GM15510 (cell line): ENCODE results near the gene CSNK2A3.

Source experiments
- POLR2A ChIP-seq: IDR thresholded peaks from 3 replicates; pipeline ENCODE4 v1.6.1; 2011; ENCODE audit warnings: borderline replicate concordance; ENCODE audit not compliant: insufficient read length; ENCODE audit errors: extremely low read depth

CSNK2A3 gene

DNA sequence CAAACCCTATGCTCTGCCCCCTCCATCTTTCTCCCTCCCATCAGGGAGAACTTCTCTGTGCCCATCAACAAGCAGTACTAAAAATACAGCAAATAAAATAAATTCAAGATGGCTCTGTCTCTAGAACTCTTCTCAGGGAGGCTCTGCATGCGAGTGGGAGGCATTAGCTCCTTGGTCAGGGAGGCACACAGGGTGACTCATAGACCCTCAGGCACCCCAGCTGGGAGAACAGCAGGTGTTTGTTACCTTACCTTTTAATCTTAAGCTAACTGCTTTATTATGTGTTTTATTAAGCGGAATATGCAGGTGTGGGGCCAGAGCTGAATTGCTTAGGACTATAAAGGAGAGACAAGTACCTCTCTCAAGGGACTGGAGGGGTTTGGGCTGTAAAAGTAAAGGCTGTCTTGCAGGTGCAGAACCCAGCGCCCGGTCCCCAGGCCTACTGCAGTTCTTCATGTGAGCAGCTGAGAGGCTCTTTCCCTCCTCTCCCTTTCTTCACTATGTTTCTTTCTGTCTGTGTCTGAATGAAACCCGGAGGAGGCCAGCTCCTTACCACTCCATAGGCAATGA lies 20.8 kb downstream of the CSNK2A3 start:
- no peak for TF ChIP-seq POLR2A

DNA sequence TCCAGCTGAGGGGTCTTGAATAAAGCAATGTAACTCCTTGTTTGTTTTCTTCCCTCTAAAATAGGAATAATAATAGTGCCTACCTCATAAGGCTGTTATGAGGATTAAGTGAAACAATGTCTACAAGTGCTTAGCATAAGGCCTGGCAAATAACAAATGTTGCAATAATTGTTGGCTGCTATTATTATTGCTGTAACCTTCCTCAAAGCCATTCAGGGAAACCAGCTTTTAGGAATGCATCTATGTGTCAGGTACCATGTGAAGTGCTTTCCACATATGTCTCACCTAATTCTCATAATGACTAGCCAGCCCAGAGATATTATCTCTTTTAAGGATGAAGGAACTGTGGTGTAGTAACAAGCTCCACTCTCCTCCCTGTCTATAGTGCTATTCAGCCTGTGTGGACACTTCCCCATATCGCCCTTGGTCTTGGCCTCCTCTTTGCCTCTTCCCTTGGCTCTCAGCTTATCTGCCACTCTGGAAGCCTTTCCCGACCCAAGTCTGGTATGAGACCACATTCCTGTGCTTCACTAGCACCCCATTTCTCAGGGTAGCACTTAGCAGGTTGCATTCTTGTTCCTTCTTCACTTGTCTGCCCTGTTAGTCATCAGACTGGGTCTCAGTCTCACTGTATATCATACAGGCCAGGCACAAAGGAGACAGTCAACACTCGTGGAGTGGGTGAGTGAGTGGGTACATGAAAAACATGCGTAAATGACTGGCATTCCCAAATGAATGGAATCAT lies 23.8 kb downstream of the CSNK2A3 start:
- TF ChIP-seq POLR2A: no peak

DNA sequence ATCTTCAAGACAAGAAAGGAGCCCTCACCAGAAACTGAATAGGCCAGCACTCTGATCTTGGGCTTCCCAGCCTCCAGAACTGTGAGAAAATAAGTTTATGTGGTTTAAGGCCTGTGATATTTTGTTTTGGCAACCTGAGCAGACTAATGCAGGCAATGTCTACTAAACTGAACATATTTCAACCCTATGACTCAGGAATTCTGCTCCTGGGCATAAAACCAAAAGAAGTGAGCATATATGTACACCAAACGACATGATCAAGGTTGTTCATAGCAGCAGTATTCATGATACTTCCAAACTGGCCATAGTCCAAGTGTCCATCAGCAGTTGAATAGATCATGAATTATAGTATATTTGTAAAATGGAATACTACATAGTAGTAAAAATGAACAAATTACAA lies 29.0 kb downstream of the CSNK2A3 start:
- no peak for TF ChIP-seq POLR2A

DNA sequence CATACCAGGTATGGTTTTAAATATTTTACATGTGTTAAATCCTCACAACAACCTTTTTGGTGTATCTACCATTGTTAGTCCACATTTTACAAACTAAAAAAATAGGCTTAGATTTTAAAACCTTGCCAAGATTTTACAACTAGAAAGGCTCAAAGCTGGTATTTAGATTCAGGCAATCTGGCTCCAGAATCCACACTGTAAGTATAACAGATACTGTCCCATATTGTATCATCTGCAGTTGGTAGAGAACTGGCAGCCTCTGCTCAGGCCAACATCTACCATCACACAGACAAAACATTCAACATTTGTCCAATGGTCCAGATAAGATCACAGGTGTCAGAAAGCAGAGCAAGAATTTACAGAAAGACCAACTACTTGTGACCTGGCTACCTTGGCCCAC lies 30.9 kb downstream of the CSNK2A3 start:
- TF ChIP-seq POLR2A: no peak

DNA sequence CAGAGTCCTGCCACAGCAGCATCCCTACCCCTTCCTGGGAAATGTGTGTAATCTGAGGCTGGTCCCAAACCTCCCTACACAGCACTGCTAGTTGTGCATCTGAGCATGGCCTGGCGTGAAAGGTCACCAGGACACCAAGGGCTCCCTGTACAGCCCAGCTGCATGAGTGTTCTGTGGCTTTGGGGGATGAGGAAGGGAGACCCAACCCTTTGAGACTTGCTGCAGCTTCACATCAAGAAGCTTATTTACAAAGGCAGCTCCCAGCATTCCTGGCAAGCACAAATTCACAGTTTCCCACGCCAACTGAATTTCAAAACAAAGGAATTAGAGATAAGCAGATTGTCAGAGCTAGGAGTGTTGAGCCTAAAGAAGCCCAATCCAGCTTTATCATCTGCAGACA lies 32.2 kb downstream of the CSNK2A3 start:
- no peak for TF ChIP-seq POLR2A

DNA sequence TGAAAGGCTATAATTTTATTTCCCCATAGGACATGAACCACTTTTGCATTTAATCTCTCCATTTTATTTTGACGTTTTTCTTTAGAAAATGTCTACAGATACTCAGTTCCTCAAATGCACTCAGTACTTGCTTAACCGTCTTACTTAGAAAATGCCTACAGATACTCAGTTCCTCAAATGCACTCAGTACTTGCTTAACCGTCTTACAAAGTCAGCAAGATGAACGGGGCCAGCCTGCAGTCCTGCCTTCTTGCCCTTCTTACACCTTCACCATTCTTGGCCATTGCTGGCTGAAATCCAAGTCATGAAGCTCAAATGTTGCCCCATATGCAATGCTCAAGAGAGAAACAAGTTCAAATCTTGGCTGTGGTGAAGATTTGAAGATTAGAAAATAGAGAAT lies 34.1 kb downstream of the CSNK2A3 start:
- TF ChIP-seq POLR2A: no peak

DNA sequence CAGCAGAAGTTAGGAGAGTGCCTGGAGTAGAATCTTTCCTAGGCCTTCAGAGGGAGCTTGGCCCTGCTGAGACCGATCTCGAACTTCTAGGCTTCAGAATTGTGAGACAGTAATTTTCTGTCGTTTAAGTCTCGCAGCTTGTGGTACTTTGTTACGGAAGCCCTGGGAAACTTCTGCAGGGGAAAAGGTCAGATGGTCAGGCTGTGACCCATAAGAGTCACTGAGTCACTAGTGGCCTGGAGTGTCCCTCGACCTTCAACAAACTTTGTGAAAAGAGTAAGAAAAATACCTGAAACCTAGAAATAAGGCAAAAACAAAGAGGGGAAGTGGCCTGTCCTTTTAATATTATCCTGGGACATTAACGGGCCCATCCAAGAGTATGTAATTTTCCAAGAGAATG lies 34.6 kb downstream of the CSNK2A3 start:
- TF ChIP-seq POLR2A: no peak

DNA sequence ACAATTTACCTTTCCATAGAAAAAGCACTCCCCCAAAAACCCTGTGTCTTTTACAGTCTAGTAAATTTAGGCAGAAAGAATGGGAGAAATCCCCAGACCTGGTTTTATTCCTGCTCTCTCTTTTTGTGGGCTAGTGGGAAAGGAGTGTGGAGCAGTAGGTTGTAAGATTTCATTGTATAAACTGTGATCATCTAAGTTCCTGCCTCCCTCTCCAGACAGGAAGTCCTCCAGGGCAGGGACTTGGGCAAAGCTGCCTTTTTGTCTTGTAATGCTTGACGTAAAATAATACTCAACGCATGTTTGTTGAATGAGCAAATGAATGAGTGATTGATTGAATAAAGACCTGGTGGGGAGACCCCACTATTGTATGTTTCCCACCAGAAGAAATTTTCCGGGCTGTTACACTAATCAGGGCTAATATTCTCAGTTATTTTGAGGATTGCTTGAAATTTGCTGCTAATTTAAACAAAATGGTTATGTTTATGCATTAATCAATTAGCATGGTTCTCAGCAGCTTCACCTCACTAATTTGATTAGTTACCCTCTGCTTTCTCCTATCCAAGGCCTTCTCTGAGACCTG lies 36.3 kb downstream of the CSNK2A3 start:
- TF ChIP-seq POLR2A: no peak

DNA sequence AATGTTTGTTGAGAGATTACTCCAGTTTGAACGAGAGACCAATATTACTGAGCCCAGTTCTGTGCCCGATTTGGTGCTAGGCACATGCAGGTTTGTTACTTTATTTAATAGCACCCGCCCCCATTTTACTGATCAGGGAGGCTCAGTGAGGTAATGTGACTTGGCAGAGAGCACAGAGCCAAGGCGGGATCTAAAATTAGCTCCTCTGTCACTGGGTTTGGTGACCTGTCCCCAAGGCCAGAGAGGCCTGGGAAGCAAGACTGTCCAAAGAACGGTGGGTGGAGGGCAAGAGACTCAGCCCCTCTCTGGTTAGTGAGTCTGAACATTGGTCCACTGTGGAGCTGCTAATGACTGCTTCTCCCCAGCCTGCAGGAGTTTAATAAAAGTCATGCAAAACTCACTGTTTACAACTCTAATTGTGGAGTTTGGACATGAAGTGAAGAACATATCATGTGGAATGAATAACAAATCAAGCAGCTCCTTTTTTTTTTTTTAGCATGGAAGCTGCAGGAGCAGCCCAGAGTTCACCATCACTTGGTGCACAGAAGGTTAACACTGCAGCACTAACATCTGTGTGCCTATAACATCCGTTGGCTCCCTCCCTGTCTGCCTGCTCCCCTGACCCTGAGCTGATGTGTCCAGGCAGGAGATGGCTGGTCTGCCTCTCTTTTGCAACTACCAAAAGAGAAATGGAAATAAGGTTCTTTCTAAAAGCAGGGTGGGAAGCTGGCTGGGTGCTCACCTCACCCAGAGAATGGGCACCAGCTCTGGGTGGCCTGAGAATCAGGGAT lies 39.0 kb downstream of the CSNK2A3 start:
- no peak for TF ChIP-seq POLR2A

DNA sequence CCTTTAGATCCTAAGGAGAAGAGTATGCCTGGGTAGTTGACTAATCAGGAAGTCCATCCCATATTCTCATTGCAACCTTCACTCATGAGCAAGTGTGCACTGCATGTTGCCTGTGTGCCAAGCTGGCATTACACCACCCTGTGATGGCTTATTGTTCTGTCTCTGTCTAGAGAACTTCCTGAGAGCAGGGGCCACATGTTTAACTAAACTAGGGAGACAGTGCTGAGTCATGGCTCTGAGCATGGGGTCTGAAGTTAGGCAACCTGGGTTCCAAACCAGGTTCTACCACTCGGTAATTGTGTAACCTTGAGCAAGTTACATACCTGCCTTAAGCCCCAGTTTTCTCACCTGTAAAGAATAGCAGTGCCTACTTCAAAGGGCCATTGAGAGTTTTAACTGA lies 39.6 kb downstream of the CSNK2A3 start:
- no peak for TF ChIP-seq POLR2A

DNA sequence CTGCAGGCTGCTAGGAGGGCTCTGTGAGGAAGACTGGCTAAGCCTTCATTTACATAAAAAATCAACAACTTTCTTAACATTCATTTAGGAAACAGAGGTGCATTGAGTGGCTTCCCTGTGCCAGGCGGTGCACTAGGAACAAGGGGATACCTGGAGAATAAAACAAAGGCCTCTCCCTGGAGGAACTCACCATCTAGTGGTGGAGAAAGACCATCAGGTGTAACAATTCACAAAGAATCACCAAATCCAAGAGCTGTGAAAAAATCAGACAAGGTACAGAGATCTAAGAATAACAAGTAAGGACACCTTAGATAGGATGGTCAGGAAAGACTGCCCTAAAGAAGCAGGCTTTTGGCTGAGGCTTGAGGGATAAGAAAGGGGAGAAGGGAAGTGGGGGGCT lies 40.3 kb downstream of the CSNK2A3 start:
- no peak for TF ChIP-seq POLR2A

DNA sequence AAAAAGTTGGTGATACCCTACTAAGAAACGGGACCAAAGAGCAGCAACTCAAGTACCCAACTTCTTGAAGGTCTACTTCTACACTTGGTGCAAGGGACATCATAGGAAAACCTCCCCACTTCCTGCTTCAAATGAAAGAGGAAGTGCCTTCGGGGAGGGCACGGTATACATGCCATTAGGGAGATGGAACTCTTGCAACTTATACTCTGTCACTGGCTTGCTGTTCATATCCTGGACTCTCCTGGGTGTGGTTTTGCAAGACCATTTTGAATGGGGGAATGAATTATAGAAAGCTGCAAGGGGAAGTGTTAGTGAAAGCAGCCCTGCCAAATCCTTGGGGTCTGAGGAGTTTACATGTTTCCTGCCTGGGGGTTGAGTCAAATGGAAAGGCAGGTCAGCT lies 41.9 kb downstream of the CSNK2A3 start:
- TF ChIP-seq POLR2A: no peak

DNA sequence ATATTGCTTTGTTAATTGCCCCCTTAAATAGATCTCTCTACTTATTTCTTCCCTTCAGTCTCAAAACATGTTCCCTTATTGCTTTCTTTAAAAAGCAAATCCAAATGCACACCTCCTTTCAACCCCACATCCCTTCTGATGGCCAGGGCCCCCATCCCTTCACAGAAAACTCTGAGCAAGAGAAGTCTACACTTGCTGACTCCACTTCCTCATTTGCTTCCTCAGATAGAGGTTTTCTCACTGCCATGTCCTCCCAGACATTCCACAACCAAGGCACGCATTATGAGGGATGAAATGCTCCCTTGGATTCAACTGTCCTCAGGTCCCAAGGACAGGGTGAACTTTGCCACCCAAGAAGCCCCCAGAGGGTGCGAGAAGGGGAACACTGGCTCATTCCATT lies 43.1 kb downstream of the CSNK2A3 start:
- TF ChIP-seq POLR2A: no peak

DNA sequence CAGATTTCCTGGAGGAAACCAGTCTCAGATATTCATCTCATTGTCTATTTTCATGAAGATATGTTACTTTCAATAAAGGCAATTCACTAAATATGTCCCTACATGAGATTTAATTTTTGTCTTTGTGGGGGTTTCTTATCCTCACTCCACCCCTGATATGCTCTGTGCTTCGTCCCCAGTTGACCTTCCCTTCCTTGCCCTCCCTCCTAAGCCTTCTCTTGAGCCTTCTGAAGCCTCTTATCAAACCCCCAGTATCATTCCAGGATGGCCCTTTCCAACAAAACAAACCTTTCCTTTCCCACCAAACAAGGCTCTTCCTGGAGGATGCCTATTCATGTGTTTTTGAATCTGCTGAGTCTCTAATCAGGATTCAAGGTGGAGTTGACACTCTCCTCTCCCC lies 44.8 kb downstream of the CSNK2A3 start:
- TF ChIP-seq POLR2A: no peak

DNA sequence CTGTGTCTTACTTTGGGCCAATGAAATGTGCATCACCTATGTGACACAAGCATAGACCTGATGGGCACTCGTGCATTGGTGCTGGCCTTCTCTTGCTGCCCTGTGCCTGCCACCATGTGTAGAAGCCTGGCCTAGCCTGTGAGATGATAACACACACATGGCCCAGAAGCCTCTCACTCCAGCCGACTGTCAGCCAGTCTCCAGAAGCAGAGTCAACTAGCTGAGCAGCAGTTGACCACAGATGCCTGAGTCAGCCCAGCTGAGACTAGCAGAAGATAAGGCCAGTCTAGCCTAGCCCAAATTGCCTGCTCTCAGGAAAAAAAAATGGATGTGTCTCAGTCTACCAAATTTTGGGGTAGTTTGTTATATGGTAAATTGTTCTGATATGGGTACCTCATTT lies 46.2 kb downstream of the CSNK2A3 start:
- TF ChIP-seq POLR2A: no peak
